Measurements from ENCODE around the gene BHLHA15. TPM values are rescaled to one million over a fixed set of nuclear protein-coding genes. Genes with fewer than 3 reads are reported as not detected.
A peak's percentile ranks its signal among the peaks of the same experiment; 100 is the strongest.

BHLHA15 gene
- total RNA-seq, 1 experiment from 2014 or later, result 5.2 TPM

GRCh38 chr7:98189559-98189958, 21.7 kb upstream of the BHLHA15 start:
- no peak overlapping the region for H3K4me3 ChIP-seq (replicated peaks in 1 of 2; ENCODE audit: low read depth in 1 of 2, low read length in 2 of 2)
- ChIA-PET CTCF (no interaction called here), RAD21 (ENCODE audit: low non-redundant PET in 1 of 2, low total read pairs in 2 of 2, uncharacterized antibody in 2 of 2, unreplicated experiment in 2 of 2) (no interaction called here), POLR2A (no interaction called here)
- H3K27me3 ChIP-seq (ENCODE audit: insufficient read depth, low read length), result no peaks in the 10 kb centered on the region
- H3K36me3 ChIP-seq (ENCODE audit: control insufficient read depth in 1 of 2, insufficient read depth in 2 of 2, low read length in 2 of 2), result peaks cover 0 to 4% of the 10 kb centered on the region in 2 experiments; a peak in 1 of 4 replicates
- H3K9me2 ChIP-seq (ENCODE audit: insufficient read depth), result no peaks in the 10 kb centered on the region
- H3K9ac ChIP-seq (ENCODE audit: low read length), result no peak overlapping the region
- H4K20me1 ChIP-seq (ENCODE audit: insufficient read depth), result peaks cover 4% of the 10 kb centered on the region; the same call in 1 of the 2 replicates
- no peaks in the 10 kb centered on the region for H3K4me1 ChIP-seq (ENCODE audit: control insufficient read depth in 1 of 2, insufficient read depth in 2 of 2, low read length in 2 of 2)
- intact Hi-C loops (cut with micrococcal nuclease), result no loop called here
- H2AFZ ChIP-seq (ENCODE audit: low read depth, low read length, poor library complexity, severe bottlenecking), result no peak overlapping the region
- no peak for TF ChIP-seq CTCF (IDR thresholded peaks at IDR 0.05 in 2 of 3, conservative IDR thresholded peaks at IDR 0.05 in 1 of 3; ENCODE audit: borderline replicate concordance in 1 of 3, insufficient read depth in 1 of 3, low read depth in 2 of 3, low read length in 2 of 3)
- TF ChIP-seq SIN3A (IDR thresholded peaks at IDR 0.05; ENCODE audit: low read depth), result no peak
- TF ChIP-seq ZFX (IDR thresholded peaks at IDR 0.05), result no peak
- TF ChIP-seq ZNF274 (IDR thresholded peaks at IDR 0.05; ENCODE audit: low read depth, low read length), result no peak
- TF ChIP-seq SP1 (IDR thresholded peaks at IDR 0.05; ENCODE audit: low read depth), result no peak
- ATAC-seq, result no peak
- DNase-seq (ENCODE audit: low read depth, low spot score), result no peak
- H3K79me2 ChIP-seq (ENCODE audit: insufficient read depth, low read length), result no peaks in the 10 kb centered on the region
- H3K27ac ChIP-seq (ENCODE audit: low read depth, low read length), result no peak overlapping the region
- no TSS peak for BruUV-seq (replicated peaks)
- no peaks in the 10 kb centered on the region for H3K9me3 ChIP-seq (ENCODE audit: control insufficient read depth in 1 of 2, insufficient read depth in 1 of 2, low read depth in 1 of 2, low read length in 2 of 2)
- H3K4me2 ChIP-seq (ENCODE audit: low read length), result no peak overlapping the region

- POLR2A ChIA-PET, result no interaction called here
- RAD21 ChIA-PET (ENCODE audit: low non-redundant PET in 1 of 2, low total read pairs in 2 of 2, uncharacterized antibody in 2 of 2, unreplicated experiment in 2 of 2), result no interaction called here
- no peaks in the 10 kb centered on the region for H3K4me1 ChIP-seq (ENCODE audit: control insufficient read depth in 1 of 2, insufficient read depth in 2 of 2, low read length in 2 of 2)
- no peak for TF ChIP-seq SP1 (IDR thresholded peaks at IDR 0.05; ENCODE audit: low read depth)
- TF ChIP-seq ZNF274 (IDR thresholded peaks at IDR 0.05; ENCODE audit: low read depth, low read length), result no peak
- TF ChIP-seq CBX3 (IDR thresholded peaks at IDR 0.05; ENCODE audit: low read depth), result no peak
- no peak for TF ChIP-seq EGR1 (IDR thresholded peaks at IDR 0.05; ENCODE audit: low read depth)
- TF ChIP-seq ZFX (IDR thresholded peaks at IDR 0.05), result no peak
- TF ChIP-seq SRF (IDR thresholded peaks at IDR 0.05; ENCODE audit: low read depth), result no peak
- TF ChIP-seq TCF7L2 (IDR thresholded peaks at IDR 0.05; ENCODE audit: borderline replicate concordance, extremely low read depth, insufficient read depth, insufficient read length), result no peak
- no peak for TF ChIP-seq POLR2A (IDR thresholded peaks at IDR 0.05; ENCODE audit: borderline replicate concordance, extremely low read depth, insufficient read depth, insufficient read length)
- no peak for TF ChIP-seq ATF3 (IDR thresholded peaks at IDR 0.05)
- TF ChIP-seq MAX (IDR thresholded peaks at IDR 0.05), result no peak
- no peak for TF ChIP-seq SIN3A (IDR thresholded peaks at IDR 0.05; ENCODE audit: low read depth)
- no peak for TF ChIP-seq ELF1 (IDR thresholded peaks at IDR 0.05; ENCODE audit: borderline replicate concordance, low read depth)
- no peak for TF ChIP-seq EZH2 (IDR thresholded peaks at IDR 0.05)
- TF ChIP-seq ZBTB33 (IDR thresholded peaks at IDR 0.05; ENCODE audit: extremely low read depth, insufficient replicate concordance, low read length), result no peak
Observed at GRCh38 chr7:98191668-98192431, 19.4 kb upstream of the BHLHA15 start.

More at GRCh38 chr7:98191668-98192431, 19.4 kb upstream of the BHLHA15 start:
- Histone ChIP-seq H3K27ac (ENCODE audit: low read depth, low read length) (no peak overlapping the region), H3K9me3 (ENCODE audit: control insufficient read depth in 1 of 2, insufficient read depth in 1 of 2, low read depth in 1 of 2, low read length in 2 of 2) (no peaks in the 10 kb centered on the region), H3K4me2 (ENCODE audit: low read length) (no peak overlapping the region), H3K9me2 (ENCODE audit: insufficient read depth) (no peaks in the 10 kb centered on the region), H3K9ac (ENCODE audit: low read length) (no peak overlapping the region), H3K27me3 (ENCODE audit: insufficient read depth, low read length) (no peaks in the 10 kb centered on the region), H3K4me3 (replicated peaks in 1 of 2; ENCODE audit: low read depth in 1 of 2, low read length in 2 of 2) (no peak overlapping the region), H3K79me2 (ENCODE audit: insufficient read depth, low read length) (no peaks in the 10 kb centered on the region), H2AFZ (ENCODE audit: low read depth, low read length, poor library complexity, severe bottlenecking) (no peak overlapping the region), H3K36me3 (ENCODE audit: control insufficient read depth in 1 of 2, insufficient read depth in 2 of 2, low read length in 2 of 2) (peaks cover 0 to 4% of the 10 kb centered on the region in 2 experiments; a peak in 1 of 4 replicates), H4K20me1 (ENCODE audit: insufficient read depth) (peaks cover 2% of the 10 kb centered on the region; the same call in 1 of the 2 replicates)
- CTCF ChIA-PET, result no interaction called here
- ATAC-seq, result no peak
- intact Hi-C loops (cut with micrococcal nuclease), result no loop called here
- TSS peak; percentile 23 for BruUV-seq (replicated peaks)
- DNase-seq (ENCODE audit: low read depth, low spot score), result no peak
